Measurements from ENCODE around the gene SPO11. TPM values are rescaled to one million over a fixed set of nuclear protein-coding genes. Genes with fewer than 3 reads are reported as not detected.

SPO11 gene
- total RNA-seq, 1 experiment from 2014 or later, result not detected

GRCh38 chr20:57384953-57385761, 55.6 kb downstream of the SPO11 start:
- TF ChIP-seq CTCF (conservative IDR thresholded peaks at IDR 0.05; ENCODE audit: low read depth, low read length) (no peak), EZH2phosphoT487 (IDR thresholded peaks at IDR 0.05; ENCODE audit: borderline replicate concordance, low read length) (no peak)
- Histone ChIP-seq H3K9me3 (ENCODE audit: low read length) (no peaks in the 10 kb centered on the region), H3K9ac (ENCODE audit: low read length) (no peak overlapping the region), H3K4me2 (ENCODE audit: low read length) (no peak overlapping the region), H3F3A (ENCODE audit: low read length, unreplicated experiment) (no peaks in the 10 kb centered on the region), H3K27ac (ENCODE audit: low read length) (no peak overlapping the region), H2AFZ (ENCODE audit: low read length) (no peak overlapping the region), H3K27me3 (ENCODE audit: low read length) (no peaks in the 10 kb centered on the region), H3K9me2 (replicated peaks; ENCODE audit: low read length) (no peaks in the 10 kb centered on the region), H3K36me3 (ENCODE audit: low read depth, low read length) (no peaks in the 10 kb centered on the region), H3K4me3 (ENCODE audit: low read length) (no peak overlapping the region), H3K79me2 (ENCODE audit: low read length) (no peaks in the 10 kb centered on the region), H3K4me1 (ENCODE audit: insufficient read depth, low read length) (peaks cover 11% of the 10 kb centered on the region), H4K20me1 (ENCODE audit: low read length) (no peaks in the 10 kb centered on the region)
- no peak for ATAC-seq
- BruUV-seq (replicated peaks), result no TSS peak
- ChIA-PET POLR2A (ENCODE audit: unreplicated experiment) (no interaction called here), CTCF (no interaction called here)
- no peak for DNase-seq
- intact Hi-C loops (cut with micrococcal nuclease), result loop anchor here (5.0 kb wide), 1 partner anchor 207 kb away; no protein-coding TSS in a partner anchor

GRCh38 chr20:57385940-57386339, 56.3 kb downstream of the SPO11 start:
- H3K27ac ChIP-seq (ENCODE audit: low read length), result no peak overlapping the region
- H3F3A ChIP-seq (ENCODE audit: low read length, unreplicated experiment), result no peaks in the 10 kb centered on the region
- H3K36me3 ChIP-seq (ENCODE audit: low read depth, low read length), result no peaks in the 10 kb centered on the region
- no peaks in the 10 kb centered on the region for H3K79me2 ChIP-seq (ENCODE audit: low read length)
- H2AFZ ChIP-seq (ENCODE audit: low read length), result no peak overlapping the region
- ChIA-PET POLR2A (ENCODE audit: unreplicated experiment) (no interaction called here), CTCF (no interaction called here)
- no peak overlapping the region for H3K4me3 ChIP-seq (ENCODE audit: low read length)
- intact Hi-C loops (cut with micrococcal nuclease), result no loop called here
- peaks cover 17% of the 10 kb centered on the region for H3K4me1 ChIP-seq (ENCODE audit: insufficient read depth, low read length)
- no peak overlapping the region for H3K4me2 ChIP-seq (ENCODE audit: low read length)
- H3K9me3 ChIP-seq (ENCODE audit: low read length), result no peaks in the 10 kb centered on the region
- no peak overlapping the region for H3K9ac ChIP-seq (ENCODE audit: low read length)
- TF ChIP-seq EZH2 (IDR thresholded peaks at IDR 0.05; ENCODE audit: low read length, unreplicated experiment), result no peak
- no peak for TF ChIP-seq CTCF (conservative IDR thresholded peaks at IDR 0.05; ENCODE audit: low read depth, low read length)
- TF ChIP-seq EZH2phosphoT487 (IDR thresholded peaks at IDR 0.05; ENCODE audit: borderline replicate concordance, low read length), result no peak
- DNase-seq (no peak), ATAC-seq (no peak)
- H4K20me1 ChIP-seq (ENCODE audit: low read length), result no peaks in the 10 kb centered on the region
- H3K9me2 ChIP-seq (replicated peaks; ENCODE audit: low read length), result no peaks in the 10 kb centered on the region
- BruUV-seq (replicated peaks), result no TSS peak
- H3K27me3 ChIP-seq (ENCODE audit: low read length), result no peaks in the 10 kb centered on the region

GRCh38 chr20:57386762-57387161, 57.2 kb downstream of the SPO11 start:
- Histone ChIP-seq H3K9ac (ENCODE audit: low read length) (no peak overlapping the region), H3K27me3 (ENCODE audit: low read length) (no peaks in the 10 kb centered on the region), H3K4me2 (ENCODE audit: low read length) (no peak overlapping the region), H3K27ac (ENCODE audit: low read length) (no peak overlapping the region), H3K4me3 (ENCODE audit: low read length) (no peak overlapping the region), H3K79me2 (ENCODE audit: low read length) (0 out of 2 replicates have a peak, but pooled peaks cover 2% of the 10 kb centered on the region), H3K9me3 (ENCODE audit: low read length) (no peaks in the 10 kb centered on the region), H3F3A (ENCODE audit: low read length, unreplicated experiment) (no peaks in the 10 kb centered on the region), H3K4me1 (ENCODE audit: insufficient read depth, low read length) (peaks cover 18% of the 10 kb centered on the region), H3K36me3 (ENCODE audit: low read depth, low read length) (no peaks in the 10 kb centered on the region), H2AFZ (ENCODE audit: low read length) (no peak overlapping the region), H3K9me2 (replicated peaks; ENCODE audit: low read length) (no peaks in the 10 kb centered on the region), H4K20me1 (ENCODE audit: low read length) (no peaks in the 10 kb centered on the region)
- POLR2A ChIA-PET (ENCODE audit: unreplicated experiment), result no interaction called here
- no peak for DNase-seq
- intact Hi-C loops (cut with micrococcal nuclease), result no loop called here
- CTCF ChIA-PET, result no interaction called here
- ATAC-seq, result no peak
- no TSS peak for BruUV-seq (replicated peaks)
- no peak for TF ChIP-seq CTCF (conservative IDR thresholded peaks at IDR 0.05; ENCODE audit: low read depth, low read length)
- TF ChIP-seq EZH2phosphoT487 (IDR thresholded peaks at IDR 0.05; ENCODE audit: borderline replicate concordance, low read length), result no peak
- no peak for TF ChIP-seq EZH2 (IDR thresholded peaks at IDR 0.05; ENCODE audit: low read length, unreplicated experiment)

All from PC-3 (cell line).